ENCODE measurements around the gene CFAP73.

The CFAP73 gene

DNA sequence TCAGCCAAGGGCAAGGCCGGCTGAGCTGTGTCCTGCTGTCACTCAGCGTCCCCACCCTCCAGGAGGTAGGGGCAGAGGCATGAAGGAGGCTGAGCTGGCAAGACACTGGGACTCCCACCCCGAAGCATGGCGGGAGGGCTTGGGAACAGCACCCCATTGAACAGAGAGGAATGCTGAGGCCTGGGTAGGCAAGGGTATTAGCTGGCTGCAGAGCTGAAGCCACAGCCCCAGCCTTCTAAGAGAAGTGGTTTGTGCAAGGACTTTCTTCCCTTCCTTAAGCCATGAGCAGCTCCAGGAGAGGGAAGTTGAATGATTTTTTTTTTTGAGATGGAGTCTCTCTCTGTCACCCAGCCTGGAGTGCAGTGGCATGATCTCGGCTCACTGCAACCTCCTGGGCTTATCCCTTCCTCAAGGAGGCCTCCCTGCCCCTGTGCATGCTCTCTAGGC, 6.6 kb upstream of the CFAP73 start:
- DNase-seq: no peak

DNA sequence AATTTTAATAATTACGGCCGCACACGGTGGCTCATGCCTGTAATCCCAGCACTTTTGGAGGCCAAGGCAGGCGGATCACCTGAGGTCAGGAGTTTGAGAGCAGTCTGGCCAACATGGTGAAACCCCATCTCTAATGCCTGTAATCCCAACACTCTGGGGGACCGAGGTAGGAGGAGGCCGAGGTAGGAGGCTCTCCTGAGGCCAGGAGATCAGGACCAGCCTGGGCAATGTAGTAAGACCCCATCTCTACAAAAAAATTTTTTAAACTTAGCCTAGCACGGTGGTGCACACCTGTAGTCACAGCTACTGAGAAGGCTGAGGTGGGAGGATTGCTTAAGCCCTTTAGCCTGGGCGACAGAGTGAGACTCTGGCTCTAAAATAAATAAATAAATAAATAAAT, 5.6 kb upstream of the CFAP73 start:
- DNase-seq: no peak

DNA sequence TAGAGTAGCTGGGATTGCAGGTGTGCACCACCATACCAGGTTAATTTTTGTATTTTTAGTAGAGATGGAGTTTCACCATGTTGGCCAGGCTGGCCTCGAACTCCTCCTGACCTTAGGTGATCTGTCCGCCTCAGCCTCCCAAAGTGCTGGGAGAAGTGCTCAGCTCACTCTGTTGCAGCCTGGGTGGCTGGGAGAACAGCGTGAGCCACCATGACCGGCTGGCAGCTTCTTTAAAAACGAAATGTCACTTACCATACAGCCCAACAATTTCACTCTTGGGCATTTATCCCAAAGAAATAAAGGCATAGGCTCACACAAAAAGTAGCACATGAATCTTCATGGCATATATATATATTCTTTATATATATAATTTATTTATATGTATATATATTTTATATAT, 4.7 kb upstream of the CFAP73 start:
- no peak for DNase-seq

DNA sequence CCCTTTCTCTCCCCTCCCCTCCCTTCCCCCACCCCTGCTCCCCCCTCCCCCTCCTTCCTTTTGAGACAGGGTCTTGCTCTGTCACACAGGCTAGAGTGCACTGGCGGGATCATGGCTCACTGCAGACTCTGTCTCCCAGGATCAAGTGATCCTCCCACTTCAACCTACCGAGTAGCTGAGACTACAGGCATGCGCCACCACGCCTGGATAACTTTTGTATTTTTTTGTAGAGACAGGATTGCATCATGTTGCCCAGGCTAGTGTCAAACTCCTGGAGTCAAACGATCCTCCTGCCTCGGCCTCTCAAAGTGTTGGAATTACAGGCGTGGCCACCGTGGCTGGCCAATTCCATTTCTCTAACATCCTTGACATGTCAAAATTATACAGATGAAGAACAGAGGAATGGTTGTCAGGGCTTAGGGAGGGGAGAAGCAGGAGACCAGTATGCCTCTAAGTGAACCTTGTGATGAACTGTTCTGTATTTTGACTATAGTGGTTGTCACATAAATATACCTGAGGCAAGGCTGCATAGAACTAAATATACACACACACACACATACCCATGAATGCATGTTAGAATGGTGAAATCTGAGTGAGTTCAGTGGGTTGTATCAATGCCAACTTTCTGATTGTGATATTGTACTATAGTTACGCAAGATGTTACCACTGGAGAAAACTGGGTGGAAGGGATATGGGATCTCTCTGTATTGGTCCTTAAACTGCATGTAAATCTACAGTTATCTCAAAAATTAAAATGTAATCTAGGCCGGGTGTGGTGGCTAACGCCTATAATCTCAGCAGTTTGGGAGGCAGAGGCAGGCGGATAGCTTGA, 3.6 kb upstream of the CFAP73 start:
- no peak for DNase-seq

DNA sequence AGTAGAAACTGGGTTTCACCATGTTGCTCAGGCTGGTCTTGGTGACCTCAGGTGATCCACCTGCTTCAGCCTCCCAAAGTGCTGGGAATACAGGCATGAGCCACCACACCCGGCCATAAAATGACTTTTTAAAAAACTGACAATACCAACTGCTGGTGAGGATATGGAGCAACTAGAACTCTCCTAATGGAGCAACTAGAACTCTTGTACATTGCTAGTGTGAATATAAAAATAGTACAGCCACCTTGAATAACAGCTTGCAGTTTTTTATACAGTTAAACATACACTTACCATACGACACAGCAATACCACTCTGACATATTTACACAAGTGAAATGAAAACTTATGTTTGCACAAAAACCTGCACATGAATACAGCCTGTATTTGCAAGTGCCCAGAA, 2.5 kb upstream of the CFAP73 start:
- DNase-seq: no peak

DNA sequence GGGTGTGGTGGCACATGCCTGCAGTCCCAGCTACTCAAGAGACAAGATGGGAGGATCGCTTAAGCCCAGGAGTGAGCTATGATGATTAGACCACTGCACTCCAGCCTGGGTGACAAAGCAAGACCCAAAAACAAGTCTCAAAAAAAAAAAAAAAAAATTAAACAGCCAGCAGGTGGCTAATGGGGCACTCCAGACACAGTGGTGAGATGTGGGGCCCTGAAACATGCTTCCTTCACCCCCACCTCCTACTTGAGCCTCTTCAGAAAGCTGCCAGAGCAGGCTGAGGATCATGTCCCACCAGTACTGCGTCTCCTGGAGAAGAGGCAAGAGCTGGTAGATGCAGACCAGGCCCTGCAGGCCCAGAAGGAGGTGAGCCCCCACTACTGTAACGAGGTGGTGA, 2.1 kb downstream of the CFAP73 start:
- DNase-seq: no peak

DNA sequence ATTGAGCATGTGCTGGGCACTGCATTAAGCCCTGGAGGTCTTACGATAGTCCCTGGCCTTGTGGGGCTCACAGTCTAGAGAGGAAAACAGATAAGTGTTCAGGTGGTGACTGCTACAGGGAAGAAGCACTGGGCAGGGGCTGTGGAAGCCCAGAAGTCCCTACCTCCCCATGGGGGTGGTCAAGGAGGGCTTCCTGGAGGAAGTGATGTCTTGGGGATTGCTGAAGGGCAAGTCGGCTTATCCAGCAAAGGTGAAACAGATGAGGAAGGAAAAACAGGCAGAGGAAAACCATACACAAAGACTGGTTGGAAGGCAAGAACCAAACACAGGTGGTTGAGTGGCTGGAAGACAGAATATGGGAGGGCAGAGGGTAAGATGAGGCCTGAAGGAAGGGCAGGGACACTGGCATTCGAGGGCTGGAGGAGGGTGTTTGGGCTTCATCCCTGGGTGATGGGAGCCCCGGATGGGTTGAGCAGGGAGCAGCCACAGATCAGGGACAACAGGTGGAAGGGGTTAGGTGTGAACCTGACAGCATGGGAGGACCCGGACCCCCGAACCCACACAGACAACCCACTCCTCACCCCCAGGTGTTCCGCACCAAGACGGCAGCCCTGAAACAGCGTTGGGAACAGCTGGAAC, 2.8 kb downstream of the CFAP73 start:
- DNase-seq: no peak

DNA sequence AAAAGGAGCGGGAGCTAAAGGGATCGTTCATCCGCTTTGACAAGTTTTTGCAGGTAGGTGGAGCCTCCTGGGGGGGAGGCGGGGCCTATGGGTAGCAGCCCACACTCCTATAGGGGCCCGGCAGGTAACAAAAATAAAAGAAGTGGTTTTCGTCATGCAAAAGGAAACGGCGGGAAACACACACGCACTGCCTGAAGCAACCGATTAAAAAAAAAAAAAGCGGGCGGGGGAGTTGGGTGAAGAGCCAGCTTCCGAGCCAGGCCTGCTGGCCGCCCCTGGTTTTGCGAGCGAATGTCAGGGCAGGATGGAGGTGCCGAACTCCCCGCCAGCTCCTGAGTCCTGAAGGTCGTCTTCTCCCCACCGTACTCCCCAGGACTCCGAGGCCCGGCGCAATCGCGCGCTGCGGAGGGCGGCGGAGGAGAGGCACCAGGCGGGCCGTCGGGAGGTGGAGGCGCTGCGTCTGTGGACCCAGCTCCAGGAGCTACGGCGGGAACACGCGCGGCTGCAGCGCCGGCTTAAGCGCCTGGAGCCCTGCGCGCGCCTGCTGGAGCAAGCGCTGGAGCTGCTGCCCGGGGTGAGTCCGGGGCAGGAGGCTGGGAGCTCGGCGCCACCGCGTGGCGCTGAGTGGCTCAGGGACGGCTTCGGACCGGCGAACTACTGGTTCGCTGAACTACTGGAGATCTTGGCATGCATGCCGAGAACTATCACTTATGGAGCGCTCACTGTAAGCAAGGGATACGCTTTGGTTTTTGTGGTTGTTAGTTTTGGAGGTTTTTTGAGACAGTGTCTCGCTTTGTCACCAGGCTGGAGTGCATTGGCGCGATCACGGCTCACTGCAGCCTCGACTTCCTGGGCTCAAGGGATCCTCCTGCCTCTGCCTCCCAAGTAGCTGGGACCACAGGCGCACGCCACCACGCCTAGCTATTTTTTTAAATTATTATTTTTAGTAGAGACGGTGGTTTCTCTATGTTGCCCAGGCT, 3.6 kb downstream of the CFAP73 start:
- peak; percentile 28 for DNase-seq

DNA sequence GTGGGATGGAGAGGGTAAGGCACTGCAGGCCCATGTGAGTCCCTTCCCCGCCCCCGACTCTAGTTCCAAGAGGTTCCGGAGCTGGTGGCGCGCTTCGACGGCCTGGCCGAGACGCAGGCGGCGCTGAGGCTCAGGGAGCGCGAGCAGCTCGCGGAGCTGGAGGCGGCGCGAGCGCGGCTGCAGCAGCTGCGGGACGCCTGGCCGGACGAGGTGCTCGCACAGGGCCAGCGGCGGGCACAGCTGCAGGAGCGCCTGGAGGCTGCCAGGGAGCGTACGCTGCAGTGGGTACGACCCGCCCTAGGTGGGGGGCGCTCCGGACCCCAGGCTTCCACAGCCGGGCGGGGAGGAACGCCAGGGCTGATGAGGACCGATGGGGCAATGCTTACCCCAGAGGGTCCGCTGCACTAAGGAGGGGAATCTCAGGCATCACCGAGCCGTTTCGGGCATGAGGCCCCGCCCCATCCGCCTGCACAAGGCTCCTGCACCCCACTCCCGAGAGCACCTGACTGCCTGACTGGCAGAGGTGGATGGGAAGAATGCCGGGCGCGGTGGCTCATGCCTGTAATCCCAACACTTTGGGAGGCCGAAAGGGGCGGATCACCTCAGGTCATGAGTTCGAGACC, 4.9 kb downstream of the CFAP73 start:
- DNase-seq: no peak

DNA sequence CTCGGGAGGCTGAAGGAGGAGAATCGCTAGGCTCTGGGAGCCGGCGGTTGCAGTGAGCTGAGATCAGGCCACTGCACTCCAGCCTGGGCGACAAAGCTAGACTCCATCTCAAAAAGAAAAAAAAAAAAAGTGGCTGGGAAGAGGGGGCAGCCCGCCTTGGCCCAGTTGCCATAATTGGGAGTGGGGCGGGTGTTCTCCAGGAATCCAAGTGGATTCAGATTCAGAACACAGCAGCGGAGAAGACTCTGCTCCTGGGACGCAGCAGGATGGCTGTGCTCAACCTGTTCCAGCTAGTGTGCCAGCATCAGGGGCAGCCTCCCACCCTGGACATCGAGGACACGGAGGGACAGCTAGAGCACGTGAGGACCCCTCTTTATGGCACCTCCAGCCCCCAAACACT, 5.5 kb downstream of the CFAP73 start:
- no peak for DNase-seq

DNA sequence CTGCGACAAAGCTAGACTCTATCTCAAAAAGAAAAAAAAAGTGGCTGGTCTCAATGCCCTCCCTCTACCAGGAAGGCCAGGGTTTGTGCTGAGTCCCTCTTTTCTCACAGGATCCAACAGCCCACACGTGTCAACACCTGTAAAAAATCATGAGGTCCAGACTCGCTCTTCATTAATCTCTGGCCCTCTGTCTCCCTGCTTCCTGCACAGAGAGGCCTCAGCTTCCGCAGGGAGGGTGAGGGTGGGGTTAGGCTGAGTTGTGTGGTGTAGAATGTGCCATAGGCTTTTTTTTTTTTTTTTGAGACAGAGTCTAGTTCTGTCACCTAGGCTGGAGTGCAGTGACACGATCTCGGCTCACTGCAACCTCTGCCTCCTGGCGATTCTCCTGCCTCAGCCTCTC, 6.1 kb downstream of the CFAP73 start:
- DNase-seq: no peak

DNA sequence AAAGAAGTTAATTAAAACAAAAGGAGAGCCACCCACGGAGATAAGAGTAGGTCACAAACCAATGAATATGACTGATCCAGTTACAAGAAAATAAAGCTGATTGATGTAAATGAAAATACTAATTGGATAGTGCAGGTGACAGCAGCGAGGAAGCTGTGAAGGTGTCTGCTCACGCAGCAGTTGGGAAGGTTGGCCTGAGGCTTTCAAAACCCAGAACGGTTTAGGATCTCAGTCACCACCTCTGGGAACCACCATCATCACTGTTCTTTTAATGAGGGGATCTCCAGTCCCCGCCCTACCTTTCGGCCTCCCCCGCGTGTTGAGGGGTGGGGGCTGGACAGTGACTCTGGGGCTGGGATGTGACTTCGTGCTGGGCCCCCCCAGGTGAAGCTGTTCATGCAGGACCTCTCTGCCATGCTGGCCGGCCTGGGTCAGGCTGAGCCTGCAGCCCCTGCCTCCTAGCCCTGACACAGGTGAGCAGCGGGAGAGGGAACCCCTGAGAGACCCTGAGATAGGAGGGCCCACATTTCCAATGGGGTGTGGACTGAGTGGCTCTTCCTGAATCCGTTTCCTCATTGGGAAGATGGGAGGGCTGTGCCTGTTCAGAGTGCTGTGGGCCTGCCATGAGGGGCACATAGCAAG, 7.8 kb downstream of the CFAP73 start:
- no peak for DNase-seq

DNA sequence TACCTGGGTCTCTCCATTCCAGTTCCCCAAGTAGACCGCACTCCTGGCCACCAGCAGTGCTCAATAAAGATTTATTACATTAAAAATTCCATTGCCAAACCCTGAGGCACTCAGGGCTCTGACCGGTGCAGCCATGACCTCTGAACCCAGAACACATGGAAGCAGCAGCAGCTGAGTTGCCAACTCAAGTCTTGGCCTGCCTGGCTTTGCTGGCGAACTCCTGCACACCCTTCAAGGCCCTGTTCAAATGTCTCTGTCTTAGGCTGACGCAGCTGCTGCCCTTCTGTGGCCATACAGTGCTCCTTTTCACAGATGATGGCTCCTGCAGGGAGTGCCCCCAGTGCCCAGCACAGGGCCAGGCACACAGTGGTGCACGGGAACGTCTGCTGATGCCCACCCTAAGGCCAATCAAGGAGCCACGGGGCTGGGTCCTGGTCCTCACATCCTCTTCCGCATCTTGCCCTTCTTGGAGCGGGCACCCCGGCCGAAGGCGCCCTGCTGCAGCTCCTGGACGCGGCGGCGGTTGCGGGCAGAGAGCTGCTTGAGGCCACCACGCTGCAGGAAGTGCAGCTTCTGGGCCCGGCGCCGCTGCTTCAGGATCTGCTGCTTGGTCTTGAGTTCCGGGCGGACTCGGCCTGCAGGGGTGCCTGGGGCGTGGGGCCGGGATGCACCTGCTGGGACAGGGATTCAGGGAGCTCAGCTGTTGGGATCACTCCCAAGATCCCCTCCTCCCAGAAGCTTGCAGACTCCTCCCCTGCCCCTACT, 9.1 kb downstream of the CFAP73 start:
- no peak for DNase-seq

DNA sequence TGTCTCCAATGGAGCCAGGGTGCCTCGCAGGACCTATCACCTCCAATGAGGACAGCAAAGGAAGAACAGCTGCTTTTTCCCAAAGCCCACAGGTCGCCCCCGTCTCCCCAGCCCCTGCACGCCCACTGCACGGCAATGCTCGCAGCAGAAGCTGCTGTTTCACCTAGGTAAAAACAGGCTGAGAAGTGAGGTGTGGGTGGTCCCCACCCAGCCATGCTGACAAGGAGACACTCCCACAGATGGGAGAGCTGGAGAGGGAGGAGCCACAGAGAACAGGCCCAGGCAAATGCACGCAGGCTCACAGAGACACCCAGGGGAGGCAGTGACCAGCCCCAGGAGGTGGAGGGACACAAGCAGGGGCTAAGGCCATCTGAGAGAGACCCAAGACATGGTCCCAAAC, 10.4 kb downstream of the CFAP73 start:
- DNase-seq: no peak

DNA sequence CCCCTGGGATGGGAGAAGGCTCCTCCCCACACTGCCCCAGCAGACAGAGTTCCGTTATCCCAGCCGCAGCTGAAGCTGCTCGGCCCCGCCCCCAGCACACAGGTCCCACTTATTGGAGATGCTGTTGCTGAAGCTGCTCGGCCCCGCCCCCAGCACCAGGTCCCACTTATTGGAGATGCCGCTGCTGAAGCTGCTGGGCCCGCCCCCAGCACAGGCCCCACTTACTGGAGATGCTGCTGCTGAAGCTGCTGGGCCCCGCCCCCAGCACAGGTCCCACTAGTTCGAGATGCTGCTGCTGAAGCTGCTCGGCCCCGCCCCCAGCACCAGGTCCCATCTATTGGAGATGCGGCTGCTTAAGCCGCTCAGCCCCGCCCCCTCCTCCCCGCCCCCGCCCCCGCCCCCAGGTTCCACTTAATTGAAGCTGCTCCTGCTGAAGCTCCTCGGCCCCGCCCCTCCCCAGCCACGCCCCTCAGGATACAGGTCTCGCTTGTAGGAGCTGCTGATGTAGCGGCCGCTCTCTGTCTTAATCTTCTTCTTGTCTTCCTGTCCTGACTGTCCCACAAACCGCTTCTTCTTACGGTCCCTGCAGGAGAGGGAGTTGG, 12.0 kb downstream of the CFAP73 start:
- no peak for DNase-seq

DNA sequence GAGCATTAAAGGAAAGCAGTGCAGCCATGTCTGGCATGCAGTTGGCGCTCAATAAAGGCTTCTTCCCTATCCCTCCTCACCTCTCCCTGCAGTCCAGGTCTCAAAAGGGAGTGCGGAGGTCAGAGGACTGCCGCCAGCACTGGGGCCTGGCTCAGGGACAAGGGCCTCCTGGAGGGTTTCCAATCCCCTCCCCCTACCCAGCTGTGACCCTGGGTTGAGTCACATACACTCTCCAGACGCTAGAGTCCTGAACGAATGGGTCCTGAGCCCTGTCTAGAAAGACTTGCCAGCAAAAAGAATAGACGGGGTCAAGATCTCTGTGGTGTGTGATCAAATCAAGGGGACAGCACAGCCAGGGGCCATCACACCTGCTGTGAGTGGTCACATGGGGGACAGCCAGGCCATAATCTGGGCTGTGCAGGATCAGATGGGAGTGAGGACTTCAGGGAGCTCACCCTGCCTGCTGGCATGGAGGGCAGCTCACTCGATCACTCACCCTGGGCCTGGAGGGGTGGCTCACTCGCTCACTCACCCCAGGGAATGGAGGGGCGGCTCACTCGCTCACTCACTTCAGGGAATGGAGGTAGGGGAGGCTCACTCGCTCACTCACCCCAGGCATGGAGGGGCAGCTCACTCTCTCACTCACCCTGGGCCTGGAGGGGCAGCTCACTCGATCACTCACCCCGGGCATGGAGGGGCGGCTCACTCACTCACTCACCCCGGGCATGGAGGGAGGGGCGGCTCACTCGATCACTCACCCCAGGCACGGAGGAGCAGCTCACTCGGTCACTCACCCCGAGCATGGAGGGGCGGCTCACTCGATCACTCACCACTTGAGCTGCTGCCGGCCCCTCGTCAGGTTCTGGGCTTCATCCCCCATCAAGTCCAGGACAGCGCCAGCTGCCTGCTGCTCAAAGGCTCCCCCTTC, 12.8 kb downstream of the CFAP73 start:
- no peak for DNase-seq

DNA sequence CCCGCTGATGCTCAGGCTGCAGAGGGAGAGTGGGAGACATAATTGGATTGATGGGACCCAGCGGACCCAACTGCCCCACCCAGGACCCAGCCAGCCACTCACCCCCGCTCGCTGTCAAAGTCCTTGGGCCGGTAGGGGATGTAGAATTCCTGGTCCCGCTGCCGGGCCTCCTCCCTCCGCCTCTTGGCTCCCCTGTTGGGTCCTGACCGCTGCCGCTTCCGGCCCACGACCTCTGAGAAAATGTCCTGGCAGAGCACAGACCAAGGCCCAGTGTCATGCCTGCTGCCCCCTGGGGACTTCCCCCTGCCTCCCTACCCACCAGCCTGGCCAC, 13.5 kb downstream of the CFAP73 start:
- no peak for DNase-seq

DNA sequence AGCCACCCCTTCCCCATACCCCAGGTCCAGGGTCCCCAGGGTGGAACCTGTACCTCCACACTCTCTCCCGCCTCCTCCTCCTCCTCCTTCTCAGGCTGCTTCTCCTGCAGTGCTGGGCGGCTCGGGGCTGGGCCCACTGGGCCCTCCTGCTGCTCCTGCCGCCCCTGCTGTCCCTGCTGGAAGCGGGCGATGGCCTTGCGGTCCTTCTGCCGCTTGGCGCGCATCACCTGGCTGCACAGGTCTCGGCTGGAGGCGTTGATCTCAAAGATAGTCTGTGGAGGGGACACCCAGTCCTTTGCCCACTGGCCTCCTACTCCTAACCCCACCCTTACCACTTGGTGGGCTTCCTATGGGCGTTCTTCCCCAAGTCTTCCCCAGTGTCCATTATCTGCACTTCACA, 14.5 kb downstream of the CFAP73 start:
- no peak for DNase-seq

DNA sequence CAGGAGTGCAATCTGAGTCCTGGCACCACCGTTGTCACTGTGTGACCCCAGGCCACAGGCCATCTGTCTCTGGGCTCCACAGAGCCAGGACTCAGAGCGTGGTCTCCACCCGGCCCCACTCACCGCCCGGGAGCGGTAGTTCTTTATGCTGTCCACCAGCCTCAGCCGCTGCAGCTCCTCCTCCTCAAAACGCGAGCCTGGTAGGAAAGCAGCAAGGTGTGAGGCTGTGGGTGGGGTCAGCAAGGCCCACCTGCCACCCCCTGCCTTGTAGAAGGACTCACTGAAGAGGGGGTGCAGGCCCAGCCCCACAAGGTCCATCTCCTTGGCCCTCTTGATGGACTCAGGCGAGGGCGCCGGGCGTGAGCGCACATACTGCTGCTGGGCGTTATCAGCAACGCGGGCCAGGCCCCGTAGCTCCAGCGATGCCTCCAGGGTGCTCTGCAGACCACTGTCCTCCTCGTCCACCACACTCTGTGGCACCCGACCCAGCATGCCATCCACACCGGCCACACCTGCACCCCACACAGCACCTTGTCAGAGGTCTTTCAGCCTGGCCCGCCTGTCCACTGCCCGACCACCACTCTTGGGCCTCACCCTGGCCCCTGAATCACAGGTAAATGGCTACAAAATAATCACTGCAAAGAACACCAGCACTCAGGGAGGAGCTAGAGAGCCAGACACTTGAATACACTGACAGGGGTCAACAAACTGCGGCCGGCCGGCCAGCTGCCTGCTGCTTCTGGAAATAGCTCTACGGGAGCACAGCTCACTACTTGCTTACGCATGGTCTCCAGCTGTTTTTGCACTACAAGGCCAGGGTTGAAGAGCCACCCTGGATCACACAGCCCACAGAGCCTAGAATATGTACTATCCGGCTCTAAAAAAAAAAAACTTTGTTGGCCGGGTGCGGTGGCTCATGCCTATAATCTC, 16.3 kb downstream of the CFAP73 start:
- no peak for DNase-seq
